Epithelial cell of proximal tubule (primary cell): ENCODE data around the gene NTRK1. TPM values are rescaled to one million over a fixed set of nuclear protein-coding genes. Genes with fewer than 3 reads are reported as not detected.

Source experiments
- DNase-seq: peaks from one replicate; pipeline ENCODE4 v3.0.0-alpha.2; 2011; ENCODE audit warnings: low read depth
- H3K4me3 ChIP-seq: 2 replicates; pipeline ENCODE4 v1.5.1; 2011; ENCODE audit warnings: low read depth, mild to moderate bottlenecking, low read length
- total RNA-seq: library from RNA; depleted of rRNA; stranded (reverse); fragments of >200 nt; gene quantifications from 2 replicates; pipeline ENCODE4 v1.2.3, GENCODE V29; 2015
- TF ChIP-seq, protein P1 (sequence below): conservative IDR thresholded peaks from 2 replicates; pipeline ENCODE4 v1.5.1; 2012; ENCODE audit warnings: low read depth, mild to moderate bottlenecking, low read length

NTRK1 gene
- total RNA-seq, result not detected in 2 replicates

DNA sequence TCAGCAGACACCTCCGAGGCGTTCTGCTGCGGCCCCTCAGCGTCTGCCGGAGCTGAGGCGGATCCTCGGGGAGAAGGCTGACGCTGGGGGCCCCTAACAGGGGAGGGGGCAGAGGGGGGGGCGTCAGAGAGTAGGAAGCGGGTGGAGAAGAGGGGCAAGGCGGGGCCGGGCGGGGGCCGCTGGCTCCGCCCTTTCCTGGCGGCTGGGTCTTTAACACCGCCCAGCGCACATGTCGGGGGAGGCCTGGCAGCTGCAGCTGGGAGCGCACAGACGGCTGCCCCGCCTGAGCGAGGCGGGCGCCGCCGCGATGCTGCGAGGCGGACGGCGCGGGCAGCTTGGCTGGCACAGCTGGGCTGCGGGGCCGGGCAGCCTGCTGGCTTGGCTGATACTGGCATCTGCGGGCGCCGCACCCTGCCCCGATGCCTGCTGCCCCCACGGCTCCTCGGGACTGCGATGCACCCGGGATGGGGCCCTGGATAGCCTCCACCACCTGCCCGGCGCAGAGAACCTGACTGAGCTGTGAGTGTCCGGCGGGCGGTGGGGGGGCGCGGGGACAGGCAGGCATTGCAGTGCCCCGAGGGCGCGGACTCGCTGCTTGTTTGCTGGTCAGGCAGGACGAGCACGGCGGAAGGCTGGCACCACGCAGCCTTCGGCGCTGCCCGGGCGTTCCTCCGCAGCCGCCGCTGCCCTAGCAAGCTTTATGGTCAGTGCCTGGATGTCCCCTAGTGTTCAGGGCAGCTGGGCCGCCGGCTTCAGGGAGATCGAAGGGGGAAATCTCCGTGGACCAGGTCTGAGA is at the start of gene NTRK1:
Gene NTRK1, plus strand, starts transcription at position 238 of the 796 bp plus-strand sequence. Its CDS starts 70 bp downstream, at position 308.
- TF ChIP-seq, protein P1, sequence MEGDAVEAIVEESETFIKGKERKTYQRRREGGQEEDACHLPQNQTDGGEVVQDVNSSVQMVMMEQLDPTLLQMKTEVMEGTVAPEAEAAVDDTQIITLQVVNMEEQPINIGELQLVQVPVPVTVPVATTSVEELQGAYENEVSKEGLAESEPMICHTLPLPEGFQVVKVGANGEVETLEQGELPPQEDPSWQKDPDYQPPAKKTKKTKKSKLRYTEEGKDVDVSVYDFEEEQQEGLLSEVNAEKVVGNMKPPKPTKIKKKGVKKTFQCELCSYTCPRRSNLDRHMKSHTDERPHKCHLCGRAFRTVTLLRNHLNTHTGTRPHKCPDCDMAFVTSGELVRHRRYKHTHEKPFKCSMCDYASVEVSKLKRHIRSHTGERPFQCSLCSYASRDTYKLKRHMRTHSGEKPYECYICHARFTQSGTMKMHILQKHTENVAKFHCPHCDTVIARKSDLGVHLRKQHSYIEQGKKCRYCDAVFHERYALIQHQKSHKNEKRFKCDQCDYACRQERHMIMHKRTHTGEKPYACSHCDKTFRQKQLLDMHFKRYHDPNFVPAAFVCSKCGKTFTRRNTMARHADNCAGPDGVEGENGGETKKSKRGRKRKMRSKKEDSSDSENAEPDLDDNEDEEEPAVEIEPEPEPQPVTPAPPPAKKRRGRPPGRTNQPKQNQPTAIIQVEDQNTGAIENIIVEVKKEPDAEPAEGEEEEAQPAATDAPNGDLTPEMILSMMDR, result no peak
- DNase-seq, result no peak
- peak within 1 kb of the TSS; percentile 3 for H3K4me3 ChIP-seq

DNA sequence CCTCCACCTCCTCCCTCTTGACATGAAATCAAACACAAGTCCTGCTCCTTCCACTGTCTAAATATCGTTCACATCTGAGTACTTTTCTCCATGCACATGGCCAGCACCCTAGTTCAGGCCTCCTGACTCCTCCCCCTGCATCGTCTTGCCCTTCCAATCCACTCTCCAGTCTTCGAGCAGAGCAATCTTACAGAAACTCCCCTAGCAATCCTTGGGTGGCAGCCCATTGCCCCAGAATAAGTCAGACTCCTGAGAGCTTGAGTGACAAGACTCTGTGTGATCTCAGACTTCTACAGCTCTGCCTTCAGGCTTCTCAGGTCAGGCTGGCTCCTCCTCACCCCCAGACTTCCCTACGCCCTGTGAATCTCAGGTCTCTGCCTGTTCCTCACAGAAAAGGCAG is 49.5 kb upstream of the NTRK1 start:
- H3K4me3 ChIP-seq, result no peak overlapping the region
- TF ChIP-seq, protein P1, result no peak
- no peak for DNase-seq

DNA sequence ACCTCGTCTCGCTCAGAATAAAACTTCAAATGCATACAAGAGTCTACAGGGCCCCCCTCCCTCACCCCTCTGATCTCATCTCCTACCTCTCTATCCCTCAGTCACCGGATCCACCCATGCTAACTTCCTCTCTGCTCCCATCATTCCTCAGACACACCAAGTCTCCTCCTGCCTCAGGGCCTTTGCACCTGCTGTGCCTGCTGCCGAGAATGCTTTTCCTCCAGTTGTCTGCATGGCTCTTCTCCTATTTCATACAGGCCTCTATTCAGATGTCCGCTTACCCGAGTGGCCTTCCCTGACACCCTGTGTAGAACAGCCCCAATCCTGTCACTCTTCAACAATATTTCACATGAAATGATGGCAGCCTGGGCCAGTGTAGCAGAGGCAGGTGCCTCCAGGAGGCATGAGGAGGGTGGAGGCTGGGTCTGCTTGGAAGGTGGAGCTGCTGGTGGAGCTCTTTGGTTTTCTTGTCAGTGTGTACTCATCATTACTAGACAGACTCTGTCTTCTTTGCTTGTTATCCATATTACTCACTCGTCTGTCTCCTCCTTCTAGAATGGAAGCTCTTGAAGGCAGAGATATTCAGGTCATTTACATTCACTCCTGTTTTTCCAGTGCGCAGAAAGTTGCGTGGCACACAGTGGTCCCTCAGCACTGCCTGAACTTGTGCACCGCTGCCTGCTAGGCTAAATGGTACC is 48.2 kb upstream of the NTRK1 start:
- H3K4me3 ChIP-seq, result no peak overlapping the region
- DNase-seq, result no peak
- TF ChIP-seq, protein P1, result no peak

DNA sequence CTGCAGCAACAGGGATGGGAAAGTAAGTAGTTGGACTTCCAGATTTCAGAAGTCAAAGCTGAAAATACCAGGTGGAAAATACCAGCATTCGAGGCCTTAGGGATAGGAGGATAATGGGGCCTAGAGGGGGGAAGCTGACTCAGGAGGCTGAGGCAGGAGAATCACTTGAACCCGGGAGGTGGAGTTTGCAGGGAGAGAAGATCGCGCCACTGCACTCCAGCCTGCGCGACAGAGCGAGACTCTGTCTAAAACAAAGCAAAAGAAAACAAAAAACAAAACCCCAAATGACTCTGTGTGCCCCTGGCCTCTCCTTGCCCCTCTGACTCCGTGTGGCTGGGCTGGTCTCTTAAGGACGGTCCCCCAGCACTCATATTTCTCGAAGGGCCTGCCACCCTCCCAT is 47.4 kb upstream of the NTRK1 start:
- no peak for DNase-seq
- TF ChIP-seq, protein P1, result no peak
- peak overlapping the region; percentile 54 for H3K4me3 ChIP-seq

DNA sequence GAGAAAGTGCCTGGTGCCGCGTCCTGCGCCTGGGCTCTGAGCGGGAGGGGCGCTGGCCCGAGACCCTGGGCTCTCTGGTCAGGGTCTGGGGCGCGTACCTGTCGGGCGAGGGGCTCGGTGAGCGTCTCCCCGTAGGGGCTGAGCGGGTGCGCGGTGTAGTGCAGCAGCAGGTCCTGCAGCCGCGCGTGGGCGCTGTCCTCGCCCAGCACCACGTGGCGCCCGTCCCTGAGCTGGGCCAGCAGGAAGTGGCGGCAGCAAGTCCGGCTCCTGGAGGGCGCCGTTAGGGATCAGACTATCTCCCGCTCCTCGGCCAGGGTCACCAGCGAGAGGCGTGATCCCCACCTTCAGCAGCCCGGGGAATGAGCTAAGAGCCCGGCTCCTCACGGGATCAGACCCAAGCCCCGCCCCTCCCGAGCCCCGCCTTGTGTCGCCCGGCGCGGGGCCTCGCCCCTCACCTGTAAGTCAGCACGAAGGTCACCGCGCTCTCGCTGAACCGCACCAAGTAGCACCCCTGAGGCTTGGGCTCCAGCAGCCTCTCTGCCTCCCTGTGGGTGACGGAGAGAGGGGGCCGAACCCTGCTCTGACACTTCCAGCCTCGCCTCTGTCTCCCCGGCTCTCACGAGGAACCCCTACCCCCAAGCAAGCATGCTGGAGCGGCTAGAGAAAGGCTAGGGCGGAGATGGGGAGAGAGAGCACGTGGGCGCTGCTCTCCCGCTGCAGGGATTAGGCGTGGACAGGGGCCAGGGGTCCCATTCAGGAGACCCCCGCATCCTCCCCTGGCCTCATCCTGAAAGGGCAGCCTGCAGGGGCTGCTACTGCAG is 46.7 kb upstream of the NTRK1 start:
- DNase-seq, result no peak
- H3K4me3 ChIP-seq, result peak overlapping the region; percentile 54
- TF ChIP-seq, protein P1, result peak; percentile 60

DNA sequence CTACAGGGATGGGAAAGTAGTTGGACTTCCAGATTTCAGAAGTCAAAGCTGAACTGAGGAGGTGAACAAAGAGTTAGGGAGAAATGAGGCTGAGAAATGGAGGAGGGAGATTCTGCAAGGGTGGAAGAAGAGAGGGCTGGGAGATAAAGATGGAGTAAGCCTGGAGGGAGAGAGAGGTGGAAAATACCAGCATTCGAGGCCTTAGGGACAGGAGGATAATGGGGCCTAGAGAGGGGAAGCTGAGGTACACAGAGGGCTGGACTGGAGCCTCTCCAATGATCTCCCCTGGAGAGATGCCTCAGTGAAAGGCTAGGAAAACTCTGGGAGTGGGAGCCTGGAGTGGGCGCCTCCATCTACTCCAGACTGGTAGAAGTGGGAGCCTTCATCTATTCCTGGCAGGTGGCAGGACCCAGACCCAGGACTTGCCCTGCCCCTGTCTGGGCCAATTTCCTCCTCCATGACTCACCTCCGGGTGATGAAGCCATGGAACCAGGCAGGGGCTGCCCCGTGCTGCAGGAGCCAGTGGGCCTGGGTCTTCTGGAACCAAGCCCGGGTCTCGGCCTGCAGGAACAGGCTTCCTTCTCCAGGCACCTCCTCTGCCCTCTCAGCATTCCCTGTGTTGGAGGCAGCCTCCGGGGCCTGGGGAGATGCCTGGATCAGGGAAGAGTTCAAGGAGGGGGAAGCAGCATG is 45.9 kb upstream of the NTRK1 start:
- H3K4me3 ChIP-seq, result no peak overlapping the region
- DNase-seq, result no peak
- TF ChIP-seq, protein P1, result no peak
